A673 (cell line): ENCODE measurements around the gene RFTN1. TPM values are rescaled to one million over a fixed set of nuclear protein-coding genes. Genes with fewer than 3 reads are reported as not detected.

ENCODE experiments used
- BruUV-seq: library from RNA; stranded (reverse); fragments of 400-500 nt; replicated peaks from 2 replicates; lab custom pipeline; 2021; lab: Mats Ljungman, UMichigan
- CTCF ChIA-PET: fragments of 300-600 bp; sonication (Branson Sonifier 250); formaldehyde crosslinking; loops from one replicate; lab custom pipeline; 2022; ENCODE audit warnings: antibody characterized with exemption; lab: Charles Lee
- POLR2A ChIA-PET: fragments of 300-600 bp; sonication (Branson Sonifier 250); formaldehyde crosslinking; loops from one replicate; lab custom pipeline; 2022; ENCODE audit warnings: antibody characterized with exemption; ENCODE audit not compliant: low non-redundant PET; lab: Charles Lee
- DNase-seq: peaks from one replicate; pipeline ENCODE4 v3.0.0-alpha.2; 2015; ENCODE audit warnings: low spot score
- H3K27ac ChIP-seq: fragments of 200-600 bp; sonication (generic); 2 replicates; pipeline ENCODE4 v1.5.1; 2016; ENCODE audit warnings: mixed run types, low read depth, mild to moderate bottlenecking, mixed read lengths, antibody characterized with exemption, low read length; ENCODE audit not compliant: poor library complexity, severe bottlenecking
- H3K27me3 ChIP-seq: fragments of 200-600 bp; sonication (generic); replicated peaks from 2 replicates; pipeline ENCODE4 v1.6.1; 2017; ENCODE audit warnings: mixed run types, low read depth, mild to moderate bottlenecking, mixed read lengths, antibody characterized with exemption, low read length; ENCODE audit not compliant: insufficient read depth, poor library complexity
- H3K36me3 ChIP-seq: fragments of 200-600 bp; sonication (generic); 2 replicates; pipeline ENCODE4 v1.6.1; 2016; ENCODE audit warnings: mixed run types, mild to moderate bottlenecking, mixed read lengths, antibody characterized with exemption, low read length; ENCODE audit not compliant: insufficient read depth, poor library complexity, severe bottlenecking
- H3K4me1 ChIP-seq: fragments of 200-600 bp; sonication (generic); 2 replicates; pipeline ENCODE4 v1.6.1; 2017; ENCODE audit warnings: mixed run types, mild to moderate bottlenecking, mixed read lengths, antibody characterized with exemption, low read length; ENCODE audit not compliant: insufficient read depth, poor library complexity, severe bottlenecking
- H3K4me3 ChIP-seq: fragments of 200-600 bp; sonication (generic); 2 replicates; pipeline ENCODE4 v1.5.1; 2016; ENCODE audit warnings: low read depth, mixed run types, mild to moderate bottlenecking, mixed read lengths, low read length; ENCODE audit not compliant: poor library complexity, severe bottlenecking
- H3K9me3 ChIP-seq: fragments of 200-600 bp; sonication (generic); 2 replicates; pipeline ENCODE4 v1.6.1; 2016; ENCODE audit warnings: mixed run types, low read depth, mild to moderate bottlenecking, mixed read lengths, antibody characterized with exemption, low read length; ENCODE audit not compliant: poor library complexity, severe bottlenecking
- CTCF ChIP-seq: fragments of 300-800, 200-600 bp; sonication (generic); conservative IDR thresholded peaks from 2 replicates; pipeline ENCODE4 v1.5.1; 2017; ENCODE audit warnings: low read depth, mild to moderate bottlenecking, antibody characterized with exemption, low read length, moderate library complexity, mixed read lengths
- EZH2 ChIP-seq: fragments of 200-600 bp; sonication (generic); IDR thresholded peaks from 2 replicates; pipeline ENCODE4 v1.6.1; 2017; ENCODE audit warnings: borderline replicate concordance, low read depth, mild to moderate bottlenecking, mixed read lengths, antibody characterized with exemption, low read length; ENCODE audit not compliant: poor library complexity, severe bottlenecking
- intact Hi-C: fragments of 100-400 bp; cut with micrococcal nuclease; formaldehyde crosslinking; loops from one replicate; pipeline ENCODE4 v1.10.0; 2022; ENCODE audit not compliant: unreplicated experiment
- total RNA-seq: library from RNA; stranded (reverse); gene quantifications from 2 replicates; pipeline ENCODE4 v1.2.3, GENCODE V29; 2021

The RFTN1 gene
- total RNA-seq, 1 experiment from 2014 or later = 0.60 TPM

DNA sequence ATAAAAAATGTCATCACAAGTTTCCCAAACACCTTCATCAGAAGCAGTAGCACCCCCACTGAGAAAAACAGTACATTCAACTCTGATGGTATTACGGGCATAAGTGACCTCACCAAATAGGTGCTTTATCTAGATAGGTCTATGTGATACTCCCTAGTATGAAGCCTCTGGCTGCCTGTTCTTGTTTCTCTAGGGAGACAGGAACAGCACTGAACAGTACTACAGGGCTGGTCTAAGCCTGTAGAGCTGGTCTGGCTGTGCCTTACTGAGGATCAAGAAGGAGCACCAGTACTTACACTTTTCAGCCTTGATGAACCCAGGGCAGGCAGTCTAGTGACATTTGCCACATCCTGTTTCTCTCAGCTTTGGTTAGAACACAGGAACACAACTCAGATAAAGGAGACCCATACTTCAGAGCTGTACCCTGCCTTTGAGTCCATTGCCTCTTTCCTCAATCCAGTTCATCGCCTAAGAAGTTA is 212.6 kb downstream of the RFTN1 start:
- CTCF ChIA-PET = no interaction called here
- no peak overlapping the region for H3K27ac ChIP-seq
- no peak for DNase-seq
- no peaks in the 10 kb centered on the region for H3K9me3 ChIP-seq
- intact Hi-C loops = no loop called here
- H3K4me3 ChIP-seq = no peak overlapping the region
- TF ChIP-seq CTCF = no peak
- TF ChIP-seq EZH2 = no peak
- no peaks in the 10 kb centered on the region for H3K4me1 ChIP-seq
- BruUV-seq = no TSS peak
- H3K36me3 ChIP-seq = peaks cover 16% of the 10 kb centered on the region
- POLR2A ChIA-PET = no interaction called here
- H3K27me3 ChIP-seq = no peaks in the 10 kb centered on the region

DNA sequence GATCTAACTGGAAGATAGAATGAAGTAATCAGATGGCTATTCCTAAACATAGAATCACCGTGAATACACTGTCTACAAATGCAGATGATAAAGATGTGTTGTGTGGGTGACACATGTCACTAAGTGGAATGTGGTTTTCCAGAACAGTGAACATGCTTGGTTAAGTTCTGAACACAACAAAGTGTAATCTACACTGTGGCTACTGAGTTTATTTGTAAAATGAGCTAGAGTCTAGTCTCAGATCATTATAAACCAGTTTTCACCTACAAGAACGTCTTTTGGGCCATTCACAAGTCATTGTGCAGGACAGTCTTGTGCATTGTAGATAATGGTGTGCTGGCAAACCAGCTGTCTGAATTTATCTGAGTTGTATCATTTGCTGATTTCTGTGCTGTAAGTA is 213.2 kb downstream of the RFTN1 start:
- ChIA-PET CTCF (no interaction called here), POLR2A (no interaction called here)
- no peaks in the 10 kb centered on the region for H3K4me1 ChIP-seq
- no peaks in the 10 kb centered on the region for H3K9me3 ChIP-seq
- no peak overlapping the region for H3K4me3 ChIP-seq
- DNase-seq = no peak
- no peak for TF ChIP-seq CTCF
- H3K27ac ChIP-seq = no peak overlapping the region
- BruUV-seq = no TSS peak
- no peaks in the 10 kb centered on the region for H3K27me3 ChIP-seq
- intact Hi-C loops = no loop called here
- peaks cover 22% of the 10 kb centered on the region for H3K36me3 ChIP-seq

DNA sequence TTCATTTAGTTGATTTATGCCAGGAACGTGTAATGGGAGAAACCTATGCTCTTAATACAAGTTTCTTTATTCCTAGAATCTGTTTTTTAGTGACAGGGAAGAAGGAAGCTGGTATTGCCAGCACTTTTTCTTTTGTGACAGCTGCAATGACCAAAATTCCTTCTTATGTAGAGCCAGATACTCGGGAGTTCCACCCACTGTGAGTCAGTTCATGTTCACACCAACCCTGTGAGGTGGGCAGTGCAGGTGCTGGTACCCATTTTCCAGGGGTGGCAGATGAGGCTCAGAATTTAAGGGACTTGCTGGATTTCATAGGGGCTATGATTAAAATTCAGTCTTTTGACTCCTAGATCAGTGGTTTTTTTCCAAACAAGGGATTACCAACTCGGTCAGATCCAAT is 213.8 kb downstream of the RFTN1 start:
- H3K27me3 ChIP-seq = no peaks in the 10 kb centered on the region
- H3K27ac ChIP-seq = no peak overlapping the region
- BruUV-seq = no TSS peak
- peaks cover 27% of the 10 kb centered on the region for H3K36me3 ChIP-seq
- no peaks in the 10 kb centered on the region for H3K9me3 ChIP-seq
- DNase-seq = no peak
- H3K4me3 ChIP-seq = no peak overlapping the region
- ChIA-PET CTCF (no interaction called here), POLR2A (no interaction called here)
- TF ChIP-seq EZH2 (no peak), CTCF (no peak)
- H3K4me1 ChIP-seq = no peaks in the 10 kb centered on the region
- intact Hi-C loops = no loop called here
